Measurements from ENCODE around the gene PPP2R2C. TPM values are rescaled to one million over a fixed set of nuclear protein-coding genes. Genes with fewer than 3 reads are reported as not detected.

PPP2R2C gene
- total and polyA plus RNA-seq, 5 donors = 2.3 to 7.2 (median 2.8) TPM

DNA sequence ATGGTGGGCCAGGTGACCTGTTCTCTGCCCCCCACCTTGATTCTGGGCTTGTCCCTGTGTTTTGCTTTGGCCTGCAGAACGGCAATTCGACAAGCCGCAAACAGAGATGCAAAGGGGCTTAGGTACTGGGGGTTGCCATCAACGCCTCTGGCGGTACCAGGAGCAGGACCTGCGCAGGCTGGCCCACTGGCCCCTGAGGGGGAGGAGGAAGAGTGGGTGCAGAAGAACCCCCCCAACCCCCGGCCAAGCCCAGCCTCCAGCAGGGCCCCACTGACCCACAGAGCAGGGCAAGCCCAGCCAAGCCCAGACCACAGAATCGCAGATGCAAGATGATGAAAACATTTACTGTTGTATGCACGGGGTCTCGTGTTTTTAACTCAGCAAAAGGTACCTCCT is 89.4 kb downstream of the PPP2R2C start:
- no peaks in the 10 kb centered on the region for H3K4me1 ChIP-seq (ENCODE audit: control insufficient read depth, insufficient read depth, low read length)
- no peaks in the 10 kb centered on the region for H3K9me3 ChIP-seq (ENCODE audit: control insufficient read depth, low read length)
- DNase-seq = peak in 2 of 3 donors; percentile 40 to 46
- H3K4me3 ChIP-seq (ENCODE audit: low read length) = no peak overlapping the region
- H3K27me3 ChIP-seq (ENCODE audit: control insufficient read depth, insufficient read depth) = no peaks in the 10 kb centered on the region
- no peak for ATAC-seq
- no peak overlapping the region for H3K27ac ChIP-seq (ENCODE audit: low read length)
- intact Hi-C loops (cut with DNase I) = no loop called here
- WGBS = 76% methylated on average over 10 of the region's 10 CpGs

DNA sequence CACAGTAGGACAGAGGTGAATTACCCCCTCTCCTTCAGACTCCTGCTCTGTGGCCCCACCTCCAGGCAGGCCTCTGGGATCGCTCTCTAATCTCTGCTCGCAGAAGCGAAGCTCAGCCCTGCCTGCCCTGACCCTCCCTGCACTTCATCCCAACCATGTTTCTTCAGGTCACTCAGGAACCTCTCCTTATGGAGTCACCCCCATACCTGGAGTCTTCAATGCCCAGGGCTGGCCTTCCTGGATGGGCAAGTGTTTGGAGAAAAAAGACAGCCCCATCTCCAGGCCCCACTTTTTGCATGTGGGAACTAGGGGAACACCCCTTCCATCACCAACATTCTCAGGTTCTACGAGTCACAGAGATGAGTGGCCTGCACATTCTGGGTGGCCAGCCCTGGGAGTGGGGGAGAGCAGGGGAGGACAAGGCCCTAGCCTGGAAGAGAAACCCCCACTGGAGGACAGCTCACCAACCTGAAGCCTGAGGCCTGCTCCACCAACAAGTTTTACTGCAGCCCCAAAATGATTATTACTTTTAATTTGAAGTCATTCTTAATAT is 90.8 kb downstream of the PPP2R2C start:
- ATAC-seq (no peak), DNase-seq (no peak)
- no peaks in the 10 kb centered on the region for H3K9me3 ChIP-seq (ENCODE audit: control insufficient read depth, low read length)
- no peaks in the 10 kb centered on the region for H3K4me1 ChIP-seq (ENCODE audit: control insufficient read depth, insufficient read depth, low read length)
- intact Hi-C loops (cut with DNase I) = no loop called here
- no peaks in the 10 kb centered on the region for H3K27me3 ChIP-seq (ENCODE audit: control insufficient read depth, insufficient read depth)
- WGBS = 91% methylated on average over 4 of the region's 4 CpGs
- no peak overlapping the region for H3K27ac ChIP-seq (ENCODE audit: low read length)
- H3K4me3 ChIP-seq (ENCODE audit: low read length) = no peak overlapping the region

DNA sequence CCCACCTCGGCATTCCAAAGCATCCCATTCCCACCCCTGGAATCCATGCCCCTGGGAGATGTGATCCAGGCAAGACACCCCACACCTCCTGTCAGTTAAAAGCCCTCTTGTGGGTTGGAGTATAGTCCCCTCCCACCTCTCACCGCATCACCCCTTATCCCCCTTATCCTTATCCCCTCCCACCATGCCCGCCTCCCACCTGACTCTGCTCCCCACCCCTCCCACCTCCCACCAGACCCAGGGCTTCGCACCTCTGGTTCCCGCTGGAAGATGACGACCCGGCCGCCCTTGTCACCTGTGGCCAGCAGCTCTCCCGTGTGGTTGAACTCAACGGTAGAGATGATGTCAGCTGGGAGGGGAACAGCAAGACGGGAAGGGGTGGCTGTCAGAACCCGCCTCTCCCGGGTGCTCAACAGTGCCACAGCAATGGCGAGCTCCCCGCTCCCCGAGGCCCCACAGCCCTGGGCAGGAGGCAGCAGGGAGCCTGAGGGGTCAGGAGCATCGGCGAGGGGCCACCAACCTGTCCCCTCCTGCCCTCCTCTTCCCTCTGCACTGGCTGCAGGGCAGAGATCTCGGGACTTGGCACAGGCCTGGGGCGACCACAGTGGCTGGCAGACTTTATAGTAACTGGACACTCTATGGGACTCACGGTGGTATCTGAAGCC is 91.5 kb downstream of the PPP2R2C start:
- no peak overlapping the region for H3K4me3 ChIP-seq (ENCODE audit: low read length)
- no peaks in the 10 kb centered on the region for H3K9me3 ChIP-seq (ENCODE audit: control insufficient read depth, low read length)
- intact Hi-C loops (cut with DNase I) = no loop called here
- DNase-seq (peak in 2 of 3 donors; percentile 31 to 40), ATAC-seq (no peak)
- no peak overlapping the region for H3K27ac ChIP-seq (ENCODE audit: low read length)
- 53% methylated on average over 21 of the region's 21 CpGs for WGBS
- no peaks in the 10 kb centered on the region for H3K4me1 ChIP-seq (ENCODE audit: control insufficient read depth, insufficient read depth, low read length)
- no peaks in the 10 kb centered on the region for H3K27me3 ChIP-seq (ENCODE audit: control insufficient read depth, insufficient read depth)

DNA sequence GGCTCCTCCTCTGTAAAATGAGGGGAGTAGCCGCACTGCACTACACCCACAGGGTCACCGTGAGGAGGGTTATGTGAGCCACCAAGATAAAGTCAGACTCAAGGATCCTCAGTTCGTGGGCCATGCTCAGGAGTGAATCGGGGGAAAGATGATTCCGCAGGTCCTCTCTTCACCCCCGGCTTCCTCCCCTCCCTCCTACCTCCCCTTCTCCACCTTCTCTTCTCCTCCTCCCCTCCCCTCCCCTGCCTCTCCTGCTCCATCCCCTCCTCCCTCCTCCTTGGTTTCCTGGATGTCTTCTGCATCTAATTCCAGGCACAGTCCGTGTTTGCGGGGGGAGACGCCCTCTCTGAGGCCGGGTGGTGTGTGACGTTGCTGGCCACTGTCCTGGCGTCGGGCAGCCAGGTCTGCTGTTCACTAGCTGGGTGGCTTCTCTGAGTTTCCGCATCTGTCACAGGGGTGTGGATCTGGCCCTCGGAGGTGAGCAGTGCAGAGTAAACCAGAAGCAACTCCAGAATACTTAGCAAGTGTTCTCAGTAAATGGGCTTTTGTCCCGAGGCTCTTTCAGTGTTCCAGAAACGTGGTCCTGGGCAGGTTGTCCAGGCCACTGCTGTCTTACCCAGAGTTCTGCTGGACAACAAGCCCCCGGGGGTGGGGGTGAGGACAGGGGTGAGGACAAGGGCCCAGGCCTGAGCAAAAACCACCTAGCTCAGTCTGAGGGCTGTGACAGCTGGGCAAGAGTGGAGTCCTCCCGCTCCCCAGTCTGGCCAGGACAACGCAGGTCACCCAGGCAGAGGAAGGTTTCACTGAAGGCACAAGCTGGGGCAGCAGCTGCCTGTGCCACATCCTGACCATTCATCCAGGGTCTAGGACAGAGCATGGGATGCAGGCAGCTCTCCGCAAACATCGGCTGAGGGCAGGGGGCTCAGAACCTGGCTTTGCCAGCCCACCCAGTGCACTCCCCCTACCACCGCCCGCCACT is 92.4 kb downstream of the PPP2R2C start:
- intact Hi-C loops (cut with DNase I) = no loop called here
- ATAC-seq (no peak), DNase-seq (peak in 2 of 3 donors; percentile 29 to 50)
- WGBS = 39% methylated on average over 24 of the region's 24 CpGs
- Histone ChIP-seq H3K27me3 (ENCODE audit: control insufficient read depth, insufficient read depth) (no peaks in the 10 kb centered on the region), H3K4me1 (ENCODE audit: control insufficient read depth, insufficient read depth, low read length) (no peaks in the 10 kb centered on the region), H3K27ac (ENCODE audit: low read length) (no peak overlapping the region), H3K9me3 (ENCODE audit: control insufficient read depth, low read length) (no peaks in the 10 kb centered on the region), H3K4me3 (ENCODE audit: low read length) (no peak overlapping the region)

DNA sequence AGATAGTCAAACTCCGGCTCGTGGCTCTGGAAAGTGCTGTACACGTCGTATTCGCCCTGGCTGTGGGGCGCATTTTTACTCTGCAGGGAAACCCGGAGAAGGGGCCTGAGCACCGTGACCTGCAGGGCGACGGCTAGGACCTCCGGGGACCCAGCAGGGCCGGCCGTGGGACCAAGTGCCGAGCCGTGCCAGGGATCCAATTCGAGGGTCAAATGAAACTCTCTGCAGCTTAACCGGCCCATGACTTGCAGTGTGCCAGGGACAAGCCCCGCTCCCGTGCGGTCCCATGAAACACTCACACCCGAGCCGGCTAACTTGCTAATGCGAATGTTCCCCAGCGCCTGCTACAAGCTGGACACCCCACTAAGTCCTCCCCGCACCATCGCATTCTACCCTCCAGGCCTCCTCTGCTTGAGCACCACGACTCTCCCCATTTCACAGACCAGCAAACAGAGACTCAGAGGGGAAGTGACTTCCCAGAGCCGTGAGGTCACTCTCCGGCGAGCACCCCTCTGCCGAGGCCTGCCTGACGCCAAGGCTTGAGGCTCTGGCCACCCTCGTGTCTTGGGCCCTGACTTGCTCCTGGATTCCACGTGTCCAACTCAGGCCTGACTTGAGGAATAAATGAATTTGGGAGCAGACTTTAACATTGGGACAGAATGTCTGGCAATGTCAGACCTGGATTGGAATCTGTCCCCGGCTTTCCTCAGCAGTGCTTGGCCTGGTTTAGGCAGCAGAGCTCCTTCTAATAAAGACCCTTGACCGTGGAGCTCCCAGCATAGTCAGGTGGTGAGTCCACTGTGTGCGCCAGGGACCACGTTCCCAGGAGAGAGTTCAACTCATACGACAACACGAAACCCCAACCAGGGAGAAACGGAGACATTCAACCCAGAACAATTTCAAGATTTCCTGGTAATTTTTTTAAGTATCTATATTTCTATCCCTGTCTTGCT is 93.6 kb downstream of the PPP2R2C start:
- no peaks in the 10 kb centered on the region for H3K27me3 ChIP-seq (ENCODE audit: control insufficient read depth, insufficient read depth)
- ATAC-seq = no peak
- intact Hi-C loops (cut with DNase I) = no loop called here
- no peaks in the 10 kb centered on the region for H3K4me1 ChIP-seq (ENCODE audit: control insufficient read depth, insufficient read depth, low read length)
- H3K9me3 ChIP-seq (ENCODE audit: control insufficient read depth, low read length) = no peaks in the 10 kb centered on the region
- DNase-seq = peak in 1 of 3 donors; percentile 24
- no peak overlapping the region for H3K27ac ChIP-seq (ENCODE audit: low read length)
- H3K4me3 ChIP-seq (ENCODE audit: low read length) = no peak overlapping the region
- WGBS = 80% methylated on average over 41 of the region's 41 CpGs

DNA sequence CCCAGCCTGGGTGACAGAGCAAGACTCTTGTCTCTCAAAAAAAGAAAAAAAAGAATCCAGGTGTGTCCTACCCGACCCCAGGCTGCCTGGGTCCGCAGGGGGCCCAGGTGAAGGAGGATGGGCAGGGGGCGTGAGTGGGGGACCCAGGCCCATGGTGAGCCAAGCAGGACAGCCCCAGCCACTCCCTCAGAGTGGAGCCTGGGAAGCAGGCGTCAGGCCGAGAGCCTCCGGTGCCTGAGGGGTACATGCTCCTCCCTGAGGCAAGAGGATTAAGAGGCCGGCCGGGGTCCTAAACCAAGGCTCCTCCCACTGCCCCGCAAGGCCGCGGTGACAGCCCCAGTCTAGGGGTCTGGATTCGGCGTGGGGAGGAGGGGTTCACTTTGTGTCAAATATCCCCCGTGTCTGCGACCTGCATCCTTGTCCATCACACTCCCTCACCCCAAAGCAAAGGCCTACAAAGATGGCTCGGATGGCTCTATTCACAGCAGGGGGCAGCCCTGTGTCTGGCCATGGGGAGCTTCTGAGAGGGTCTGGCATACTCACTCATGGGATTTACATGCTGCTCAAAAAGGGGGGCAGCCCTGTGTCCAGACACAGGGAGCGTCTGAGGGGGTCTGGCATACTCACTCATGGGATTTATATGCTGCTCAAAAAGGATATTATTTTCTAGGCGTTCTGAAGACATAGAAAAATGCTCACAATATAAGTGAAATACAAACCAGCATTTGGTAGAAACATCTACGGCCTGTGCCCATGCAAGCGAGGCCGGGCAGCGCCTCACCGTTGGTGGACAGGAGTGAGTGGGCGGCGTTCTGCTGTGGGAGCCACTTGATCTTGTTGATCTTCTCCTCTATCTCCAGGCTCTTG is 94.6 kb downstream of the PPP2R2C start:
- ATAC-seq = no peak
- 50% methylated on average over 25 of the region's 25 CpGs for WGBS
- H3K4me1 ChIP-seq (ENCODE audit: control insufficient read depth, insufficient read depth, low read length) = no peaks in the 10 kb centered on the region
- no peaks in the 10 kb centered on the region for H3K27me3 ChIP-seq (ENCODE audit: control insufficient read depth, insufficient read depth)
- H3K4me3 ChIP-seq (ENCODE audit: low read length) = no peak overlapping the region
- H3K9me3 ChIP-seq (ENCODE audit: control insufficient read depth, low read length) = no peaks in the 10 kb centered on the region
- intact Hi-C loops (cut with DNase I) = no loop called here
- no peak overlapping the region for H3K27ac ChIP-seq (ENCODE audit: low read length)
- DNase-seq = peak in 2 of 3 donors; percentile 14 to 27

DNA sequence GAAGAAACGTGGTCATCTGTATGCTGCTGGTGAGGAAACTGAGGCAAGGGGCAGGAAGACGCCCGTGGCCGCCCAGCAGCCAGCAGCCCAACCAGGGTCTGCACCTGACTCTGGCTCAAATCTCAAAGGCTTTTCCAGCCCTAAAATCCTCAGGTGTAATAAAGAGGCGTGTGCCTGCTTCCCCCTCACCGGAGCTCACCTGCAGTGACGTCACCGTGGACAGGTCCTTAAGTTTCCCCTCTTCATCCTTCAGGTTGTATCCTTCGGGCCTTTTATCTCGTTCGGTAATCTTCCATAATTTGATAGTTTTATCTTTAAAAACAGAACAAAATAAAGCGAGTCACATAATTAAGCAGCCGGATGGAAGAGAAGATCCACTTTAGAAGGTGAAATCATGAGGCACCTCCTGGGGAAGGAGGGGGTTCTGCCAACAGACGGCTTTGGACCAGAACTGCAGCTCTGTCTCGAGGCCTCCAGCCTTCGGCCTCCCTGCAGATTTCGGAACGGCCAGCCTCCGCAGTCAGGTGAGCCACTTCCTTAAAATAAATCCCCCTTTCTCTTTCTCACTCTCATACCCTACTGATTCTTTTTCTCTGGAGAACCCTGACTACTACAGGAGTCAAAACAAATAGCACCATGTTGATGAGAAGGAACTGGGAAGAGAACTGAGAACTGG is 96.7 kb downstream of the PPP2R2C start:
- H3K27me3 ChIP-seq (ENCODE audit: control insufficient read depth, insufficient read depth) = no peaks in the 10 kb centered on the region
- H3K4me1 ChIP-seq (ENCODE audit: control insufficient read depth, insufficient read depth, low read length) = no peaks in the 10 kb centered on the region
- H3K4me3 ChIP-seq (ENCODE audit: low read length) = no peak overlapping the region
- peak in 1 of 3 donors; percentile 6 for DNase-seq
- intact Hi-C loops (cut with DNase I) = no loop called here
- no peak overlapping the region for H3K27ac ChIP-seq (ENCODE audit: low read length)
- no peak for ATAC-seq
- WGBS = 79% methylated on average over 19 of the region's 19 CpGs
- no peaks in the 10 kb centered on the region for H3K9me3 ChIP-seq (ENCODE audit: control insufficient read depth, low read length)

DNA sequence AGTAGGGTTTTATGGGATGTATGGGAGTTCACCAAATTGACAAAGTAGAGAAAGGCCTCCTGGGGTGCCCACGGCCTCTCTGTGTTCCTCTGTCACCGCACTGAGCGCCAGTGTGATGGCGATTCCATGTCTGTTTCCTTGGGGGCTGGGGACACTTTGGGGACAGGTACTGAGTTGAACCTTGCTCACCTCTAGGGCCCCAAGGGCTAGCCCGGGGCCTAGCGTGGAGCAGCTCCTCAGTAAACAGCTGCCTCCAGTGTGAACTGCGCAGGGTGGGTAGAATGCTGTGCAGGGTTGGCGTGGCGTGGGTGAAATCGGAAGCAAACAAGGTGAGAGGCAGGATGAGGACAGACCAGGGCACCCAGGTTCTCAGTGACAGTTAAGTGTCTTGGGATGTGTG is 97.8 kb downstream of the PPP2R2C start:
- WGBS = 90% methylated on average over 10 of the region's 10 CpGs

DNA sequence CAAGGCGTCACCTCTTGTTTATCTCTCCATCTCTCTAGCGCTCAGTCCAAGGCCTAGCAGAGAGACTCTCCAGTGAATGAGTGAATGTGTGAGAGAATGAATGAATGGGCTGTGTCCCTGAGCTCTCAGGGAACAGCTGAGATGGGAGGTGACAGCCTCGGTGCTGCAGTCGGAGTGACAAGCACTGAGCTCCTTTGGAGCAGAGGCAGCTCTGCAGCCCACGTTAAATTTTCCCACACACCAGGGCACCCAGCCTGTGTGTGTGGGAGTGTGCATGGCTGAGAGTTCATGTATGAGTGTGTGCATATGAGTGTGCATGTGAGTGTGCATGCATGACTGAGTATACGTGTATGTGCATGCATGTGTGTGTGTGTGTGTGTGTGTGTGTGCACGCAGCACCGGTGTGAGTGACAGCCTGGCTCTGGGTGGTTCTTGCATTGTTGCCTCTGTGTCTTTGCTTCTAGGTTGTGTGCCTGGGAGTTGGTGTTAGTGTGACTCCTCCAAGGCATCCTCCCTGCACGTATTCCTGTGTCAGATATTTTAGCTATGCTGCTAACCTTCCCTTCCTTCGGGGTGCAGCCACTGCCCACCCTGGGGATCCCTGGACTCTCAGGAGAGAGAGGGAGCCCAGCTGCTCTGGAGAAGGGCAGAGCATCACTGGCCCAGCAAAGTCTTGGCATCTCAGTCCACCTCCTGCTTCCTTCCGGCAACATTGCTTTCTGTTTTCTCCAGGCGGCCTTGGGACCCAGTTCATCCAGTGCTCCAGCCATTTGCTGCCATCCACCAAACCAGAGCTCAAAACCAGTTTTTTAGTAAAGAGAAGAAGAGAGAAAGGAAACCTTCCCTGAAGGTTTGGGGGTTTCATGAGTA is 98.6 kb downstream of the PPP2R2C start:
- WGBS = 80% methylated on average over 12 of the region's 12 CpGs
- H3K9me3 ChIP-seq (ENCODE audit: control insufficient read depth, low read length) = no peaks in the 10 kb centered on the region
- no peaks in the 10 kb centered on the region for H3K27me3 ChIP-seq (ENCODE audit: control insufficient read depth, insufficient read depth)
- peak in 2 of 3 donors; percentile 4 to 6 for DNase-seq
- intact Hi-C loops (cut with DNase I) = no loop called here
- ATAC-seq = no peak
- H3K4me1 ChIP-seq (ENCODE audit: control insufficient read depth, insufficient read depth, low read length) = no peaks in the 10 kb centered on the region
- no peak overlapping the region for H3K4me3 ChIP-seq (ENCODE audit: low read length)
- H3K27ac ChIP-seq (ENCODE audit: low read length) = no peak overlapping the region

More for the DNA sequence above, 97.8 kb downstream of the PPP2R2C start:
- H3K4me3 ChIP-seq (ENCODE audit: low read length) = no peak overlapping the region
- H3K27ac ChIP-seq (ENCODE audit: low read length) = no peak overlapping the region
- DNase-seq = peak in 1 of 3 donors; percentile 26
- intact Hi-C loops (cut with DNase I) = no loop called here
- H3K27me3 ChIP-seq (ENCODE audit: control insufficient read depth, insufficient read depth) = no peaks in the 10 kb centered on the region
- ATAC-seq = no peak
- H3K9me3 ChIP-seq (ENCODE audit: control insufficient read depth, low read length) = no peaks in the 10 kb centered on the region
- H3K4me1 ChIP-seq (ENCODE audit: control insufficient read depth, insufficient read depth, low read length) = no peaks in the 10 kb centered on the region

Data from right cardiac atrium (tissue), 5 donors.